D341Med (cell line): Measurements from ENCODE around the gene HPD.

Experiments
- DNase-seq: peaks from one replicate; pipeline ENCODE4 v3.0.0; 2012; ENCODE audit warnings: low spot score

Gene HPD

DNA sequence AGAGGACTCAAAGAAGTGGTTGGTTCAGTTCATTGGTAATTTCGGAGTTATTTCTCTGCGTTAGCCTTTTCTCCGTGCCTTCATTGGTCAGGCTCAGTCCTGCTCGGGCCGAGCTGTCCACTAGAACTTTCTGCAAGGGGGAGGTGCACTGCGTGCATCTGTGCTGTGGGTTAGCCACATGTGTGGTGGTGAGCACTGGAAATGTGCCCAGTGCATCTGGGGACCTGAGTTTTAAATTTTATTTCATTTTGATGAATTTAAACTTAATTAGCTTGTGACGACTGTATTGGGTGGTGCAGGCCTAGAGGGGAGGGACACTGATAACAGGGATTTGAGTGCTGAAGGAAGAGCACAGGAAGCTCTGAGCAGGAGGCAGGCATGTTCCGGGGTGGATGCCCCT is 30.4 kb downstream of the HPD start:
- no peak for DNase-seq

DNA sequence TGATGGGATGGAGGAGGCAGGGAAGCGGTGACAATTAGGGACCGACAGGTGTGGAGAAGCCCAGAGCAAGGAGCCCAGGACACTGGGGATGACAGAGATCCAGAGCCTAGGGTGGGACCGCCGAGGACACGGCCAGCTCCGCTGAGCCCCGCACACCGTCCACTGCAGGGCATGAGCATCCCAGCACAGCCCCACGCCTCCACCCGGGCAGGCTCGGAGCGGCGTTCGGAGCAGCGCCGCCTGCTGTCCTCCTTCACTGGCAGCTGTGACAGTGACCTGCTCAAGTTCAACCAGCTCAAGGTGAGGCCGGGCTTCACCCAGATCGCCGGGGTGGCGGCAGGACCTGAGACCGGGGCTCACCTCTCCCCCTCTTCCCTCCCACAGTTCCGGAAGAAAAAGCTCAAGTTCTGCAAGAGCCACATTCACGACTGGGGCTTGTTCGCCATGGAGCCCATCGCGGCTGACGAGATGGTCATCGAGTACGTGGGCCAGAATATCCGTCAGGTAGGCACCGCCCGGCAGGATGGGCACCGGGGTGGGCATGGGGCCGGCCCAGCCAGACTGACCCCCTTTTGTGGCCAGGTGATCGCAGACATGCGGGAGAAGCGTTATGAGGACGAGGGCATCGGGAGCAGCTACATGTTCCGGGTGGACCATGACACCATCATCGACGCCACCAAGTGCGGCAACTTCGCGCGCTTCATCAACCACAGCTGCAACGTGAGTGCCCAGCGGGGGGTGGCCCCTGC is 31.1 kb downstream of the HPD start:
- DNase-seq = no peak

DNA sequence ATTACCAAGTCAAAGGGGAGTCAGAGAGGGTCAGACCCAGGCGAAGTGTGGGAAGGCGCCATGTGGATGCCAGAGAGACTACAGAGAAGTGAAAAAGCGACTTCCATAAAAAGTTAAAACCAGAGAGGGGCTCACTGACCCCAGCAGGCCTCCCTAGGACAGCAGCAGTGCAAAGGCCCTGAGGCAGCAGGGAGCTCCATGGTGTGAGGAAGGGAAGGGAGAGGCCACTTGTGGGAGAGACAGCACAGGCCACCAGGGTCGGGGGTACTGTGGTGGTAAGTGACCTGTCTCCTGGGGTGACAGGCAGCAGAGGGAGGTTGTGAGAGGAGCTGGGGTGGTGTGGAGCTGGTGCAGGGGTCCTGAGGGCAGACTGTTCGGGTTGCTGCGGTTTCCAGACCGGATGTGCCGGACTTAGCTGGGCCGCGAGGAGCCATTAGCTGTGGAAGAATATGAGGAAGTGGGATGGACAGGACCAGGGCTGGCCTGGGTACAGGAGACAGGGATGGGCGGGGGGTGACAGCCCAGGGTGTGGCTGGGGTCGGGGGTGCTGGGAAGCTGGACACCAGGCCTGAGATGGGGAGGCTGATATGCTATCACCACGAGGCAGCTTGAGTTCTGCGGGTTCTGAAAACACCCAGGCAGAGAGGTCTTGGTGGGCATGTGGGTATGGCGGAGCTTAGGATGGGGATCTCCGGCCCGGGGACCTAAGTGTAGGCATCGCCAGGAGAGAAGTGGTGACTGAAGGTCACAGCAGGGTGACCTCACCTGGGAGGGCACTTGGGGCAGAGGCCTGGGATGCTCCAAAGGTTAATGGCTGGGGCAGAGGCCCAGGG is 32.1 kb downstream of the HPD start:
- no peak for DNase-seq

DNA sequence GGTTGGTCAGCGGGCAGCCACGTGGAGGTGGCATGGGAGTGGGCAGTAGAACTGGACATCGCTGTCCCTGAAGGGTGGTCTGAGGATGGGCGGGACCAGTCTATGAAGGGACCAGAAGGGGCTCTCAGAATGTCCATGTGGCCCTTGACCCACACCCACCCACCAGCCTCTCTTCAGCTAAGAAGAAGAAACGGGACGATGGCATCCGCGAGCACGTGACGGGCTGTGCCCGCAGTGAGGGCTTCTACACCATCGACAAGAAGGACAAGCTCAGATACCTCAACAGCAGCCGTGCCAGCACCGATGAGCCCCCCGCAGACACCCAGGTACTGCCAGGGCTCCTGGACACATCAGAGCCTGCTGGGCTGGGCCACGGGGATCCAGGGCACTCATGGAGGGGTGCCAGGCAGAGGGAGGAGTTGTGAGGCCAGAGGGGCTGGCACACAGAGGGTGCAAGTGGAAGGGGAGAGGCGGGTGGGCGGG is 33.6 kb downstream of the HPD start:
- DNase-seq = no peak

DNA sequence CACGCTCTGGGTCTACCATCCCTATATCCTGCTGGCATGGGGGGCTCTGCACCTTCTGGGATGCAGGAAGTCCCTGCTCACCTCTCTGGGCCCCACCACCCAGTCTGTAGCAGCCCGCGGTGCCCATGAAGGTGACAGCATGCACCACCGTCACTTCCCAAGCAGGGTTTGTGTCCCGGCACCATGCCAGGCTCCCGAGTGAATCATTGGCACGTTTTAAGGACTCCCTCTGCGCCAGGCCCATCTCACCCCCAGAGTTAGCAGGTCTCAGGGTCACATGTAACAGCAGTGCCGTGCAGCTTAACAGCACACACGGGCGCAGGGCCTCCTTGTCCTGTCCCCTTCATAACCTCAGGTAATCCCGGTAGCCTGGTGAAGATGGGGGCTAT is 34.9 kb downstream of the HPD start:
- no peak for DNase-seq

DNA sequence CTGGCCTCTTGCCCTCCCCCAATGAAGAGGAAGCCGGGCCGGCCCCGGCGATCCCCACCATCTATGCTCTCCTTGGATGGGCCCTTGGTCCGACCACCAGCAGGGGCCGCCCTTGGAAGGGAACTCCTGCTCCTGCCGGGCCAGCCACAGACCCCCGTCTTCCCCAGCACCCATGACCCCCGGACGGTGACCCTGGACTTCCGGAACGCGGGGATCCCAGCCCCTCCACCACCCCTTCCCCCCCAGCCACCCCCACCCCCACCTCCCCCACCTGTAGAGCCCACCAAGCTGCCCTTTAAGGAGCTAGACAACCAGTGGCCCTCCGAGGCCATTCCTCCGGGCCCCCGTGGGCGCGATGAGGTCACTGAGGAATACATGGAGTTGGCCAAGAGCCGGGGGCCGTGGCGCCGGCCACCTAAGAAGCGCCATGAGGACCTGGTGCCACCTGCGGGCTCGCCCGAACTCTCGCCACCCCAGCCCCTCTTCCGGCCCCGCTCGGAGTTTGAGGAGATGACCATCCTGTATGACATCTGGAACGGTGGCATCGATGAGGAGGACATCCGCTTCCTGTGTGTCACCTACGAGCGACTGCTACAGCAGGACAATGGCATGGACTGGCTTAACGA is 35.4 kb downstream of the HPD start:
- peak; percentile 63 for DNase-seq

DNA sequence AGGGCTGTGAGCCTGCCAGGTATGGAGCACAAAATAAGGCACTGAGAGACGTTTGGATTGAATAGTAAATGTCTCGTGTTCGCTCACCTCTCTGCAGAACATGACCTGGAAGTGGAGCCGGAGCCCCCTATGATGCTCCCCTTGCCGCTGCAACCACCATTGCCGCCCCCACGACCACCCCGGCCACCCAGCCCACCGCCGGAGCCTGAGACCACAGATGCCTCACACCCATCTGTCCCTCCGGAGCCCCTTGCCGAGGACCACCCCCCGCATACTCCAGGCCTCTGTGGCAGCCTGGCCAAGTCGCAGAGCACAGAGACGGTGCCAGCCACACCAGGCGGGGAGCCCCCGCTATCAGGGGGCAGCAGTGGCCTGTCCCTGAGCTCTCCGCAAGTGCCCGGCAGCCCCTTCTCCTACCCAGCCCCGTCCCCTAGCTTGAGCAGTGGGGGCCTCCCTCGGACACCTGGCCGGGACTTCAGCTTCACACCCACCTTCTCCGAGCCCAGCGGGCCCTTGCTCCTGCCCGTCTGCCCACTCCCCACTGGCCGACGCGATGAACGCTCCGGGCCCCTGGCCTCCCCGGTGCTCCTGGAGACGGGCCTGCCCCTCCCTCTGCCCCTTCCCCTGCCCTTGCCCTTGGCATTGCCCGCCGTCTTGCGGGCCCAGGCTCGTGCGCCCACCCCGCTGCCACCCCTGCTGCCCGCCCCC is 36.1 kb downstream of the HPD start:
- no peak for DNase-seq

DNA sequence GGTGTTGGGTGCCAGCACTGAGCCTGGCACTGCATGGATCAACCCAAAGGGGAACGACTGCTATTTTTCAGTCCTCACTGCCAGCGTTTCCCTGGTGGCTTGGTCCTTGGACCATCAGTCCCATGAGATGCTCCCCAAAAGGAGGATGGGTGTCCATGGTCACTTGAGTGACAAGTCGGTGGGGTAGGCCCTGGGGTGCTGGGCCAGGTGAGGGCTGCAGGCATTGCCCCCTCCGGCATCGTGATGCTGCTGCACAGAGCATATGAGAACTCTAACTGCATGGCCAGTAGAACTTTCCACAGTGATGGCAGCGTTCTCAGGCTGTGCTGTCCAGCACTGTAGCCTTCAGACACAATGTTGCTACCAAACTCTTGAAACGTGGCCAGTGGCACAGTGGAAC is 38.6 kb downstream of the HPD start:
- no peak for DNase-seq

DNA sequence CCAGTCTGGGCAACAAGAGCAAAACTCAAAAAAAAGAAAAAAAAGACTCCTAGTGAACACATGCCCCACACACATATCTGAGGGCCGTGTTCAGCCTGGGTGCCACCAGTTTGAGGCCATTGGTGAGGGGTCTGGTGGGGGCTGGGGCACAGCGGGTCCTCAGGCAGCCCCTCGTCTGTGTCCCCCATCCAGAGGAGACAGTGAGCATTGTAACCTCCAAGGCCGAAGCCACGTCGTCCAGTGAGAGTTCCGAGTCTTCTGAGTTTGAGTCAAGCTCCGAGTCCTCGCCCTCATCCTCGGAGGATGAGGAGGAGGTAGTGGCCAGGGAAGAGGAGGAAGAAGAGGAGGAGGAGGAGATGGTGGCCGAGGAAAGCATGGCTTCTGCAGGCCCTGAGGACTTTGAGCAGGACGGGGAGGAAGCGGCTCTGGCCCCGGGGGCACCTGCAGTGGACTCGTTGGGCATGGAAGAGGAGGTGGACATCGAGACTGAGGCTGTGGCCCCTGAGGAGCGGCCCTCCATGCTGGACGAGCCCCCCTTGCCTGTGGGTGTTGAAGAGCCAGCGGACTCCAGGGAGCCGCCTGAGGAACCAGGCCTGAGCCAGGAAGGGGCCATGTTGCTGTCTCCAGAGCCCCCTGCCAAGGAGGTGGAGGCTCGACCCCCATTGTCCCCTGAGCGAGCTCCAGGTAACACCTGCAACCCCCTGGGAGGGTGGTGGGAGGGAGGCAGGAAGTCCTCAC is 39.3 kb downstream of the HPD start:
- DNase-seq = no peak

DNA sequence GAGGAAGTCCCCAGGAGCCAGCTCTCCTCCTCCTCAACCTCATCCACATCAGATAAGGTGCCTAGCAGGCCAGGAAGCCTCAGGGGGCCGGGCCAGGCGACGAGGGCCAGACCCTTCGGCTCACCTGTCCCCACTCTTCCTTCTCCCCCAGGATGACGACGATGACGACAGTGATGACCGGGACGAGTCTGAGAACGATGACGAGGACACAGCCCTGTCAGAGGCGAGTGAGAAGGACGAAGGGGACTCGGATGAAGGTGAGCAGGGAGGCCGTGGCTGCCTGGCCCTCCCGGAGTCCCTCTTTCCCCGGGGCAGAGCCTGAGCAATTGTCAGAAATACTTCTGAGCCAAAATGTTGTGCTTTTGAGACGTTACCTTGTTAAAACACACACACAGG is 41.0 kb downstream of the HPD start:
- no peak for DNase-seq

DNA sequence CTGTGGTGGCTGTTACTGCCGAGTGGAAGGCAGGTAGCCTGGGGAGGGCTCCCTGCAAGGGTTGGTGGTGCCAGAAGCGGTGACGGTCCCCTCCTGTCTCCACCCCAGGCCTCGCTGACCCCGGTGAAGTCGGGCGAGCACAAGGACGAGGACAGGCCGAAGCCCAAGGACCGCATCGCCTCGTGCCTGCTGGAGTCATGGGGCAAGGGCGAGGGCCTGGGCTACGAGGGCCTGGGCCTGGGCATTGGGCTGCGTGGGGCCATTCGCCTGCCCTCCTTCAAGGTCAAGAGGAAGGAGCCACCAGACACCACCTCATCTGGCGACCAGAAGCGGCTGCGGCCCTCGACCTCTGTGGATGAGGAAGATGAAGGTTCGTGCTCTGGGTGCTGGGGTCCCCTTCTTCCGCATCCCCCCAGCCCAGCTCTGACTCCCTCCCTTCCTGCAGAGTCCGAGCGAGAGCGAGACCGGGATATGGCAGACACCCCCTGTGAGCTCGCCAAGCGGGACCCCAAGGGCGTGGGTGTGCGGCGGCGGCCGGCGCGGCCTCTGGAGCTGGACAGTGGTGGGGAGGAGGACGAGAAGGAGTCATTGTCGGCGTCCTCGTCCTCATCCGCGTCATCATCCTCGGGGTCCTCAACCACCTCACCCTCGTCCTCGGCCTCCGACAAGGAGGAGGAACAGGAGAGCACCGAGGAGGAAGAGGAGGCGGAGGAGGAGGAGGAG is 41.6 kb downstream of the HPD start:
- DNase-seq = no peak

DNA sequence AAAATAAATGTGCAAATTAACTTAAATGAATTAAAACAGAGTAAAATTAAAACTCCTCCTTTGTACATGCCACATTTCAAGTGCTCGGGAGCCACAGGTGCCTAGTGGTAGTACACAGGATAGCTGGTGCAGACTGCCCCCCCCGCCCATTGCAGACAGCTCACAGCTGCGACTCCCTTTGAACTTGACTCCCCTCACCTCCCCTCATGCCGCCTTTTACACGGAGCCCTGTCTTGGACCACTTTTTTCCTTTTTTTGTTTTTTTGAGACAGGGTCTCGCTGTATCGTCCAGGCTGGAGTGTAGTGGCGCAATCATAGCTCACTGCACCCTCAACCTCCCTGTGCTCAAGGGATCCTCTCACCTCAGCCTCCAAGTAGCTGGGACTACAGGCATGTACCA is 43.4 kb downstream of the HPD start:
- no peak for DNase-seq

DNA sequence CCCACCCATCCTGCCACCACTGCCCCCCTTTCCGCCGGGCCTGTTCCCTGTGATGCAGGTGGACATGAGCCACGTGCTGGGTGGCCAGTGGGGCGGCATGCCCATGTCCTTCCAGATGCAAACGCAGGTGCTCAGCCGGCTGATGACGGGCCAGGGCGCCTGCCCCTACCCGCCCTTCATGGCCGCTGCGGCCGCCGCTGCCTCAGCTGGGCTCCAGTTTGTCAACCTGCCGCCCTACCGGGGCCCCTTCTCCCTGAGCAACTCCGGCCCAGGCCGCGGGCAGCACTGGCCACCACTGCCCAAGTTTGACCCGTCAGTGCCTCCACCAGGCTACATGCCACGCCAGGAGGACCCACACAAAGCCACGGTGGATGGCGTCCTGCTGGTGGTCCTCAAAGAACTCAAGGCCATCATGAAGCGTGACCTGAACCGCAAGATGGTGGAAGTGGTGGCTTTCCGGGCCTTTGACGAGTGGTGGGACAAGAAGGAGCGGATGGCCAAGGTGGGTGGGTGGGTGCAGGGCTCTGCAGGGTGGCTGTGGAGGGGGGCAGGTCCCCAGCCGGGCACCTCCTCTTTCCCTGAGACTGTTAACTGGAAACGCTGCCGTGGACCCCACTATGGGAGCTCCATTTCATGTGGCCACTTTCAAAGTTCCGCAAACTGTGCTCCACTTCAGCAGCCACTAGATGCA is 44.1 kb downstream of the HPD start:
- no peak for DNase-seq

DNA sequence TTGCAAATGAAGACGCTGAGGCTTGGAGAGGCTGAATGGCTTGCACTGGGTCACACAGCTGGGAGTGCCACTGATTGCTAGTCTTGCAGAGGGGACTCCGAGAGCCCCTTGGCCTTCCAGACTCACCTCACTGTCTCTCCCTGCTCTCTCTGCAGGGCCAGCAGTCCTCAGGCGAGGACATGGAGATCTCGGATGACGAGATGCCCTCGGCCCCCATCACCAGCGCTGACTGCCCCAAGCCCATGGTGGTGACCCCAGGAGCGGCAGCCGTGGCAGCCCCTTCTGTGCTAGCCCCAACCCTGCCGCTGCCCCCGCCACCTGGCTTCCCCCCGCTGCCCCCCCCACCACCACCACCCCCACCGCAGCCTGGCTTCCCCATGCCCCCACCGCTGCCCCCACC is 44.7 kb downstream of the HPD start:
- DNase-seq = no peak

DNA sequence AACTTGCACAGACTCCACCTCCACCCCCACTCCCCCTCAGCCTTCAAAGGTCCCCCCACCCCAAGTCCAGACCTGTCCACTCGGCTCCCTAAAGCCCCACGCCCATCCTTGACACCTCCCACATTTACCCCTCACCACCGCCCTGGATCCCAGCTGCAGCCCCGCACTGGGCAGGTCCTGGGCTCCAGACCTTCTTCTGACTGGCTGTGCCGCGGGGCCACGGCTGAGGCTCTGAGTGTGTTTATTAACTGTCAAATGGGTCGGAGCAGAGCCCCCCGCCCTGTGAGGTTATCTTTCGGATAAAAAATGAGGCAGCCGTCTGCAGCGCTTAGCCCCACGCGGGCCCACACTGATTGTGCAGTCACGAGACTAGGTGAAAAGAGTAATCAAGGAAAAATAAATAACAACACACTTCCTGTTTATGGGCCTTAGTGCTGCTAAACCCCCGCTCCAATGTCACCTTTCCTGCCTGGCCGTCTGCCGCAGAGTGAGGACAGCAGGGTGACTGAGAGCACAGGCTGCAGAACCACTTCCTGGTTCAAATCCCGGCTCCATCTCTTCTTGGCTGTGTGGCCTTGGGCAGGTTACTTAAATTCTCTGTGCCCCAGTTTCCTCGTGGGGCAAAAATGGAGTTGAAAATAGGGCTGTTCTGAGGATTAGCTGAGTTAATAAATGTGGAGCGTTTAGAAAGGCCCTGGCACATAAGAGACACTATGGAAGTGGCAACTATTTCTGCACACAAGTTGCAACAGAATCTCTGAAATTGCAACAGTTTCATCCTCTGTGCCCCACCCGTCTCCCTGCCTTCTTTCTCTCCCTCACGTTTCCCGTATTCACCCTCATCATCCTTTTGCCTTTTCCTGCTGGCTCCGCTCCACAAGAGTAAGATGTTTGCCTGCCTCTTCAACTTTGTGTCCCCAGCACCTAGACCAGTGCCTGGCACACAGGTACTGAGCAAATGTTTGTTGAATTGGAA is 45.5 kb downstream of the HPD start:
- no peak for DNase-seq

DNA sequence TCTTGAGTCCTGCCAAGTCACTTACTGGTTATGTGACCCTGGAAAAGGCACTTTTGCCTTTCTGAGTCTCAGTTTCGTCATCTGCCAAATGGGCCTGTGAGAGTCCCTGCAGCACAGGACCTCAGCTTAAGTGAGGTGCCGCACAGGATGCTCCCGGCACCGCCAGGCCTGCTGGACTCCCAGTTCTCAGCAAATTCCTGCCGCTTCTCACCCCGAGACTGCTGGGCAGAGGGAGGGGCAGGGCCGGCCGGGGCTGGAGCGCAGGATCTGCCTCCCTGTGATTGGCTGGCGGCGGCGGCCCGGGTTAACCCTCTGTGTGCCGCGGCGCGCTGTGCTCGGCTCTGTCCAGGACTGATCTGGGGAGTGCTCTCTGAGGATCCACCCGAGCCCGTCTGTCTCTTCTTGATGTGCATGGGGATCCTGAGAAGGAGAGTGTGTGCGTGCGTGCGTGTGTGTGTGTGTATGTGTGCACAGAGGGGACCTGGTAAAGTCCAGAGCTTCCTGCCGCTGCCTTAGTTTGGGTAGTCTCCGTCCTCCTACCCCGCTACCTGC is 46.3 kb downstream of the HPD start:
- DNase-seq = peak; percentile 90

DNA sequence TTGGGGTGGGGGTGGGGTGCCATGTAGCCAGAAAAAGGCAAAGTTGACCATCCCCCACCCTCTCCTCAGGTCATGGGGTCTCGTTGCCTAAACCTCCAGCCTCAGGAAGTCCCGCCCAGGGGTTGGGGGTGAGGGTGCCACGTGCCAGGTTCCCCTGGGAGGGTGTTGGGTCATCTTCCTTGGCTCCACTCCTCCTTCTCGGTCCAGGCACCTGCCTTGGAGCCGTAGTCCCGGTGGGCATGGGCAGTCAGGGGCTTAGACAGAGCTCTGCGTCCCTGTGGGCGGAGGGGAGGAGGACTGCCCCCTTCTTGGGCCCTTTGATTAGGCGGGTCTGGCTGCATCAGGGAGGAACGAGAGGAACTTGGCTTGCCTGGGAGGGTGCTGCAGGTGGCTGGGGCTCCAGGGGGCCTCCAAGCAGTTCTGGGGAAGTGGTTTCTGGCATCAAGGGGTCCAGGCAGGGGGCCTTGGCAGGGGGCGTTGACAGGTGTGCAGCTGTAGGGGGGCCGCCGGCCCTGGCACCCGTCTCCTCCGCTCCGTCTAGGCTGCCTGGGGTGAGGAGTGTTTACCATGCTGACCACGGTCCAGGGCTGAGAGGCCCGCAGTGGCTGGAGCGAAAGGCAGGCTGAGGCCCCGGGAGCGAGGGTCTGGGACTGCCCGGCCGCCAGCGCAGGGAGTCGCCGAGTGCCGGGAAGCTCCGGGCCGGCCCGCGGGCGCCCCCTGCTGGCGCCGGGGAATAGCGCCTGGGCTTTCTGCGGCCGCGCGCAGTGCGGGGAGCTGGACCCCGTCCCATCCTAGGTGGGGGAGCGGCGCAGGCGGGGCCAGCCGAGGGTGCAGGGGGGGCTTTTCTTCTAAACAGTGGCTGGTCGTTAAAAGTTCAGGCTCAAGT is 47.0 kb downstream of the HPD start:
- peak; percentile 94 for DNase-seq
